Upper lobe of left lung (tissue), 4 donors: Measurements from ENCODE around the gene CCDC174.

Experiments
- CTCF ChIP-seq, 6 experiments: fragments of 450-650 bp in 4 of 6; fragments of 200-600 bp in 2 of 6; sonication (generic) in 2 of 6; IDR thresholded peaks; one replicate each; pipeline ENCODE4 v1.5.1; 2016 to 2019; ENCODE audit warnings: antibody characterized with exemption in 6 of 6
- POLR2AphosphoS5 ChIP-seq, 2 donors: sonication (generic); formaldehyde crosslinking; IDR thresholded peaks; one replicate each; pipeline ENCODE4 v1.5.1; 2017; ENCODE audit warnings: antibody characterized with exemption in 2 of 2

GRCh38 chr3:14614189-14614588 lies 37.4 kb upstream of the CCDC174 start:
- TF ChIP-seq CTCF (IDR thresholded peaks at IDR 0.05): no peak
- TF ChIP-seq POLR2AphosphoS5 (IDR thresholded peaks at IDR 0.05): no peak
